Ovary (tissue), 3 donors: ENCODE data around the gene SH3PXD2A.

Source experiments
- CTCF ChIP-seq, 3 donors: fragments of 450-650 bp in 2 of 3; fragments of 200-600 bp in 1 of 3; IDR thresholded peaks; one replicate each; pipeline versions ENCODE4 v1.5.1 to v1.8.0; 2016 to 2022; ENCODE audit warnings: antibody characterized with exemption in 3 of 3, mild to moderate bottlenecking in 1 of 3
- POLR2A ChIP-seq: fragments of 450-650 bp; IDR thresholded peaks from one replicate; pipeline ENCODE4 v1.6.1; 2017; ENCODE audit warnings: antibody characterized with exemption, mild to moderate bottlenecking, moderate library complexity
- donor health status: DM: no; HTN: no; CAD: no.

GRCh38 chr10:103691723-103692435 lies 163.5 kb downstream of the SH3PXD2A start:
- TF ChIP-seq CTCF (IDR thresholded peaks at IDR 0.05) (no peak), POLR2A (no peak)
